ENCODE results near the gene SEL1L2.

DNA sequence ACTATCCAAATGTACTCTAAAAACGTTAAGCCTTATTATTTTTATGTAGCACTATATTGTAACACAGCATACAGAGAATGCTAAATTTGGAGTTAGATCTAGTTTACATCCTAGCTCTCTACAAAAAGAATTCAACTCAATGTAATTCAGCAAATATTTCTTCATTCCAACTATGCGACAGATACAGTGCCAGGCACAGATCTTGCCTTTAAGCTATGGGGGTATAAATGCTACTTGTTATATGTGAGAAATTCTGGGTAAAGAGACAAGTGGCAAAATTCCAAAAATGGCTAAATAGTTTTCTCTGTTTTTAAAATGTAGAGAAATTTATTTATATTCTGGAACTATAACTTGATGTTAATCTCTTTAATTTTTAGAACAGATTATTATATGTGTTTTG lies 63.2 kb downstream of the SEL1L2 start:
- TF ChIP-seq, protein P1, sequence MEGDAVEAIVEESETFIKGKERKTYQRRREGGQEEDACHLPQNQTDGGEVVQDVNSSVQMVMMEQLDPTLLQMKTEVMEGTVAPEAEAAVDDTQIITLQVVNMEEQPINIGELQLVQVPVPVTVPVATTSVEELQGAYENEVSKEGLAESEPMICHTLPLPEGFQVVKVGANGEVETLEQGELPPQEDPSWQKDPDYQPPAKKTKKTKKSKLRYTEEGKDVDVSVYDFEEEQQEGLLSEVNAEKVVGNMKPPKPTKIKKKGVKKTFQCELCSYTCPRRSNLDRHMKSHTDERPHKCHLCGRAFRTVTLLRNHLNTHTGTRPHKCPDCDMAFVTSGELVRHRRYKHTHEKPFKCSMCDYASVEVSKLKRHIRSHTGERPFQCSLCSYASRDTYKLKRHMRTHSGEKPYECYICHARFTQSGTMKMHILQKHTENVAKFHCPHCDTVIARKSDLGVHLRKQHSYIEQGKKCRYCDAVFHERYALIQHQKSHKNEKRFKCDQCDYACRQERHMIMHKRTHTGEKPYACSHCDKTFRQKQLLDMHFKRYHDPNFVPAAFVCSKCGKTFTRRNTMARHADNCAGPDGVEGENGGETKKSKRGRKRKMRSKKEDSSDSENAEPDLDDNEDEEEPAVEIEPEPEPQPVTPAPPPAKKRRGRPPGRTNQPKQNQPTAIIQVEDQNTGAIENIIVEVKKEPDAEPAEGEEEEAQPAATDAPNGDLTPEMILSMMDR (IDR thresholded peaks at IDR 0.05), result no peak
- no peak for TF ChIP-seq POLR2A (IDR thresholded peaks at IDR 0.05)

Measured in right lobe of liver (tissue), 4 donors.